Esophagus (tissue), 2 donors: ENCODE measurements around the gene RASGRP3. TPM values are rescaled to one million over a fixed set of nuclear protein-coding genes. Genes with fewer than 3 reads are reported as not detected.

Source experiments
- H3K27ac ChIP-seq, 2 donors: one replicate each; pipeline ENCODE4 v1.5.1; 2013; ENCODE audit warnings: low read depth in 2 of 2, mild to moderate bottlenecking in 2 of 2, inconsistent platforms in 1 of 2, low read length in 1 of 2, moderate library complexity in 1 of 2
- H3K27me3 ChIP-seq, 2 donors: one replicate each; pipeline ENCODE4 v1.6.1; 2013; ENCODE audit warnings: low read length in 2 of 2, control low read depth in 1 of 2, mild to moderate bottlenecking in 1 of 2; ENCODE audit not compliant: insufficient read depth in 2 of 2, control insufficient read depth in 1 of 2
- H3K36me3 ChIP-seq, 2 donors: one replicate each; pipeline ENCODE4 v1.6.1; 2013; ENCODE audit warnings: low read length in 1 of 2; ENCODE audit not compliant: control insufficient read depth in 2 of 2, insufficient read depth in 2 of 2
- H3K4me1 ChIP-seq, 2 donors: one replicate each; pipeline ENCODE4 v1.6.1; 2013; ENCODE audit warnings: low read length in 1 of 2; ENCODE audit not compliant: control insufficient read depth in 2 of 2, insufficient read depth in 2 of 2
- H3K4me3 ChIP-seq, 2 donors: one replicate each; pipeline ENCODE4 v1.5.1; 2013; ENCODE audit warnings: low read length in 2 of 2, mild to moderate bottlenecking in 2 of 2, low read depth in 1 of 2, moderate library complexity in 1 of 2
- H3K9me3 ChIP-seq, 2 donors: one replicate each; pipeline ENCODE4 v1.6.1; 2013; ENCODE audit warnings: mild to moderate bottlenecking in 2 of 2, low read depth in 1 of 2, low read length in 1 of 2, moderate library complexity in 1 of 2; ENCODE audit not compliant: control insufficient read depth in 2 of 2, insufficient read depth in 1 of 2
- WGBS, 2 donors: extraction: QIAGEN DNeasy Blood & Tissue Kit; methylation state at CpG; one replicate each; pipeline ENCODE4 v1.1.7; 2013; 5-methylcytosine and 5-hydroxymethylcytosine counted together
- polyA plus RNA-seq, 2 donors: library from polyadenylated mRNA; stranded (reverse); fragments of 200-250 nt; gene quantifications; one replicate each; pipeline ENCODE4 v1.2.3, GENCODE V29; 2013
- donor health status: healthy with polysubstance abuse.
- donor health status: Bipolar disorder and iron deficiency.

The RASGRP3 gene
- polyA plus RNA-seq, 2 donors = 0.55 to 0.71 TPM

- Histone ChIP-seq H3K27me3 (no peaks in the 10 kb centered on the region), H3K4me3 (no peak overlapping the region), H3K27ac (no peak overlapping the region), H3K9me3 (no peaks in the 10 kb centered on the region), H3K36me3 (peaks cover 7 to 10% of the 10 kb centered on the region in 2 donors), H3K4me1 (no peaks in the 10 kb centered on the region)
- WGBS, 2 donors = 70 to 72% methylated on average over 2 of the region's 2 CpGs
These were observed 110.3 kb downstream of the RASGRP3 start for GRCh38 chr2:33586766-33587165.

DNA sequence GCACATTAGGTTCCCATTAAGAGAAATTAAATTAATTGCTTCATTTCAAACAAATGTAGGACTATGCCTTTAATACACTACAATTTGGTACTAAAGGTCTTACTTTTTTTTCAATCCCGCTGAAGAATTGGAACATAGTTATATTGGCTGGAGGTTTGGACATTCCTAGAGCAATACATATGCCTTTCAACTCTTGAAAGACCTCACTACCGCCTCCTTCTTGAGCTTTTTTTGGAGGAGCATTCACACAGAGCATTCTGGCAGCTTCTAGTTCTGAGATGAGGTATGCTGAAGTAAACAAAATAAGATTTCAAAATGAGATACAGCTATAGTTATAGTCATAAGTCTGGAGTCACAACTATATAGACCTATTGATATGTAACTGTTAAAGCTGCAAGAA is 111.8 kb downstream of the RASGRP3 start:
- Histone ChIP-seq H3K36me3 (peaks cover 7 to 13% of the 10 kb centered on the region in 2 donors), H3K27ac (no peak overlapping the region), H3K9me3 (no peaks in the 10 kb centered on the region), H3K4me1 (no peaks in the 10 kb centered on the region), H3K27me3 (no peaks in the 10 kb centered on the region), H3K4me3 (no peak overlapping the region)
- WGBS, 2 donors = 62 to 74% methylated on average over 2 of the region's 2 CpGs

DNA sequence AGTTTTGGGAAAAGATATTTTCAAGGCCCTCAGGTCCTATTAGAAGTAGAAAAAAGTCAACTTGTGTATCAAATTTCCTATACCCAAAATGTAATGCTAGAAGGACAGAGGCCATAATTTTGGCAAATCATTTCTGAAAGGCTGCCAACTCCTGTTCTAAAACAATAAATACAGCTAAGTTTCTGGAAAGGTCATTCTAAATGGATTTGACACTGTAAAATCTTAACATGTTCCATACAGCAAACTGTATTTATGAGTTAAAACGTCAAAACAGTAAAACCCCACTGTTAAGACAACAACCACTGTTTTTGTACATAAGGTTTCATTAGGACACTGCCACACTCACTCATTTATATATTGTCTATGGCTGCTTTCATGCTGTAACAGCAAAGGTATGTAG is 113.0 kb downstream of the RASGRP3 start:
- Histone ChIP-seq H3K4me1 (no peaks in the 10 kb centered on the region), H3K9me3 (no peaks in the 10 kb centered on the region), H3K36me3 (peaks cover 7 to 13% of the 10 kb centered on the region in 2 donors), H3K27ac (no peak overlapping the region), H3K4me3 (no peak overlapping the region), H3K27me3 (no peaks in the 10 kb centered on the region)
- WGBS, 2 donors = 30 to 43% methylated on average over 1 of the region's 1 CpG

- no peak overlapping the region for H3K4me3 ChIP-seq
- H3K36me3 ChIP-seq = peaks cover 0 to 4% of the 10 kb centered on the region in 2 donors
- no peak overlapping the region for H3K27ac ChIP-seq
- 59 to 67% methylated on average over 3 of the region's 3 CpGs for WGBS, 2 donors
- H3K9me3 ChIP-seq = no peaks in the 10 kb centered on the region
- H3K27me3 ChIP-seq = no peaks in the 10 kb centered on the region
- no peaks in the 10 kb centered on the region for H3K4me1 ChIP-seq
These were observed 118.9 kb downstream of the RASGRP3 start for GRCh38 chr2:33595385-33595784.

- no peak overlapping the region for H3K27ac ChIP-seq
- no peaks in the 10 kb centered on the region for H3K27me3 ChIP-seq
- no peak overlapping the region for H3K4me3 ChIP-seq
- H3K4me1 ChIP-seq = no peaks in the 10 kb centered on the region
- no peaks in the 10 kb centered on the region for H3K9me3 ChIP-seq
- 65 to 76% methylated on average over 3 of the region's 3 CpGs for whole genome bisulfite sequencing, 2 donors
- peaks cover 0 to 4% of the 10 kb centered on the region in 2 donors for H3K36me3 ChIP-seq
These were observed 120.6 kb downstream of the RASGRP3 start for GRCh38 chr2:33597026-33597425.

DNA sequence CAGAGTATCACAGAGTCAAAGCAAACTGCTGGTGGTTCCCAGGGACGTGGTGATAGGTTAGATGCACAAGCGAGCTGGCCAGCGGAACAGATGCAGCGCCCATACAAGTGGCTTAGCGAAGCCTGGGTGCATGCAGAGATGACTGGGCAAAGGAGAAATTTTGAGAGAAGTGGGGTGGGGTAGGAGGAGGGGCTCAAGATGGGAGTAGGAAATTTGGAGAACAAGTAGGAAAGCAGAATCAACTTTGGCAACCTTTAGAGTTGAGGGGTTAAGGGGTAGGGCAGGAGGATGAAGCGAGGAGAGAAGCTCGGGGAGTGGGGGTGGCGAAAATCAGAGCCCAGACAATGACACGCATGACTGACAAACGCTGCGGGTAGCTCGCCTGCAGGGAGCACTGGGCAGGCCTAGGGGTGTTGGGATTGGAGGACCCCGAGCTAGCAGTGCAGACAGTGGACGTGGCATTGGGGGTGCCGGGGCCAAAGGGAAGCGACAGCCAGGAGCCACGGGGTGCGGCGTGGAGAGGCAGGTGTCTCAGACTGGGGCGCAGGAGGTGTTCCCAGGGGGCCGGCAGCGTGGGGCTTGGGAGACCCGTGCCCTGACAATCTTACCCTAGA is 122.2 kb downstream of the RASGRP3 start:
- WGBS, 2 donors = 0 to 1% methylated on average over 22 to 23 of the region's 23 CpGs
- Histone ChIP-seq H3K9me3 (no peaks in the 10 kb centered on the region), H3K27ac (peak overlapping the region; percentile 78 to 89)

GRCh38 chr2:33599175-33599942 is 122.9 kb downstream of the RASGRP3 start, which contains the start of gene FAM98A:
Gene FAM98A, minus strand, starts transcription at chr2:33599299. Its CDS starts 78 bp downstream, at chr2:33599221.
- H3K4me1 ChIP-seq = no peaks in the 10 kb centered on the region
- H3K9me3 ChIP-seq = no peaks in the 10 kb centered on the region
- 0 to 1% methylated on average over 56 of the region's 56 CpGs for WGBS, 2 donors
- H3K27ac ChIP-seq = peak within 1 kb of the TSS; percentile 82 to 89
- peak within 1 kb of the TSS; percentile 93 to 97 for H3K4me3 ChIP-seq
- H3K27me3 ChIP-seq = no peaks in the 10 kb centered on the region
- H3K36me3 ChIP-seq = no peaks in the 10 kb centered on the region

More for the DNA sequence above, 122.2 kb downstream of the RASGRP3 start:
- no peaks in the 10 kb centered on the region for H3K27me3 ChIP-seq
- peak overlapping the region; percentile 93 to 97 for H3K4me3 ChIP-seq
- H3K36me3 ChIP-seq = no peaks in the 10 kb centered on the region
- H3K4me1 ChIP-seq = no peaks in the 10 kb centered on the region

- H3K27ac ChIP-seq = peak overlapping the region; percentile 82 to 89
- peak overlapping the region in 1 of 2 donors; percentile 97 for H3K4me3 ChIP-seq
These were observed 123.4 kb downstream of the RASGRP3 start for GRCh38 chr2:33599943-33600192.

DNA sequence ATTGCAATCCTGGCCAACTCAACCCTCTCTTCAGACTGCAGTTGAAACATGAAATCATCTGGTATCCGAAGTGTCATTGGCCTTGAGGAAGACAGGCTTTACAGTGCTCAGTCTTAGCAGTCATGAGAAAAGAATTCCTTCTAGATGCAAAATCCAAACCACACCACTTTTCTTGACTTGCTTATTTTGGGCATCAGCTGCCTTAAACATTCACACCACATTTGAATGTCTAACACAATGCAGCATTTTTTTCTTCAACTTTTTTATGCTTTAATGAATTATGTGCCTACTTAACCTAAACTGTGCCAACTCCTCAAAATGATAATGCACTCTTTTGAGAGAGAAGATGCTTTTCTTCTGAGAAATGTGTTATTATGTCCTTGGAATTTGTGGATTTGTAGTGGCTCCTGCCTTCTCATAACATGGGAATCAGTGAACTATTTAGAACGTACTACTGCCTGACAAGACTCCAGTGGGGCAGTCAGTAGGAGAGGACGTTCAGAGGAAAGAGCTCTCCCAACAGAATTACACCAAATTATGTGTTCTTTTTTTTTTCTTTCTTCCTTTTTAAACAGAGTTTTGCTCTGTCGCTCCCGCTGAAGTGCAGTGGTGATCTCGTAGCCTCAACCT is 125.9 kb downstream of the RASGRP3 start:
- H3K36me3 ChIP-seq = no peaks in the 10 kb centered on the region
- no peak overlapping the region for H3K27ac ChIP-seq
- H3K4me1 ChIP-seq = peaks cover 0 to 3% of the 10 kb centered on the region in 2 donors
- 89 to 90% methylated on average over 6 of the region's 6 CpGs for WGBS, 2 donors
- H3K27me3 ChIP-seq = no peaks in the 10 kb centered on the region
- no peak overlapping the region for H3K4me3 ChIP-seq
- H3K9me3 ChIP-seq = no peaks in the 10 kb centered on the region

More at GRCh38 chr2:33599943-33600192, 123.4 kb downstream of the RASGRP3 start:
- no peaks in the 10 kb centered on the region for H3K36me3 ChIP-seq
- WGBS, 2 donors = 14 to 15% methylated on average over 3 of the region's 3 CpGs
- H3K9me3 ChIP-seq = no peaks in the 10 kb centered on the region
- H3K4me1 ChIP-seq = no peaks in the 10 kb centered on the region
- H3K27me3 ChIP-seq = no peaks in the 10 kb centered on the region
